GM23338 (cell line): Measurements from ENCODE around the gene RTP5. TPM values are rescaled to one million over a fixed set of nuclear protein-coding genes. Genes with fewer than 3 reads are reported as not detected.

Experiments
- ATAC-seq: fragments of 200-7000 bp; cut with Tn5 transposase; 3 replicates; pipeline ENCODE4 v1.9.1; 2020
- DNase-seq: peaks from one replicate; pipeline ENCODE4 v3.0.0-alpha.2; 2015; ENCODE audit warnings: low spot score
- H2AFZ ChIP-seq: fragments of 200-600 bp; sonication (generic); 2 replicates; pipeline ENCODE4 v1.8.0; 2016; ENCODE audit warnings: antibody characterized with exemption, mild to moderate bottlenecking, moderate library complexity
- H3F3A ChIP-seq: fragments of 200-600 bp; sonication (generic); replicated peaks from 2 replicates; pipeline ENCODE4 v1.8.0; 2017; ENCODE audit warnings: antibody characterized with exemption, mixed run types, low read depth
- H3K27ac ChIP-seq: fragments of 200-600 bp; sonication (generic); 2 replicates; pipeline ENCODE4 v1.6.1; 2016; ENCODE audit warnings: low read depth
- H3K27me3 ChIP-seq: fragments of 200-600 bp; sonication (generic); 2 replicates; pipeline ENCODE4 v1.8.0; 2016; ENCODE audit warnings: mild to moderate bottlenecking, mixed run types, moderate library complexity; ENCODE audit not compliant: insufficient read depth
- H3K36me3 ChIP-seq: fragments of 200-600 bp; sonication (generic); 2 replicates; pipeline ENCODE4 v1.8.0; 2016; ENCODE audit warnings: mild to moderate bottlenecking; ENCODE audit not compliant: insufficient read depth
- H3K4me1 ChIP-seq: fragments of 200-600 bp; sonication (generic); 2 replicates; pipeline ENCODE4 v1.8.0; 2016; ENCODE audit warnings: mild to moderate bottlenecking, moderate library complexity; ENCODE audit not compliant: insufficient read depth
- H3K4me2 ChIP-seq: fragments of 200-600 bp; sonication (generic); 2 replicates; pipeline ENCODE4 v1.7.1; 2017; ENCODE audit warnings: mixed run types
- H3K4me3 ChIP-seq: fragments of 200-600 bp; sonication (generic); 2 replicates; pipeline ENCODE4 v1.6.1; 2016; ENCODE audit warnings: mixed run types
- H3K79me2 ChIP-seq: fragments of 200-600 bp; sonication (generic); replicated peaks from 2 replicates; pipeline ENCODE4 v1.8.0; 2017; ENCODE audit warnings: mild to moderate bottlenecking; ENCODE audit not compliant: insufficient read depth
- H3K9me2 ChIP-seq: fragments of 200-600 bp; sonication (generic); 2 replicates; pipeline ENCODE4 v1.8.0; 2017; ENCODE audit not compliant: insufficient read depth
- H4K20me1 ChIP-seq: fragments of 200-600 bp; sonication (generic); replicated peaks from 2 replicates; pipeline ENCODE4 v1.8.0; 2017; ENCODE audit warnings: mild to moderate bottlenecking; ENCODE audit not compliant: insufficient read depth
- H3K27ac Mint-ChIP-seq: 2 replicates; pipeline ENCODE4 v1.8.0; 2020; ENCODE audit warnings: inconsistent platforms, mild to moderate bottlenecking, moderate library complexity, mixed read lengths
- H3K27me3 Mint-ChIP-seq: 3 replicates; pipeline ENCODE4 v1.8.0; 2022; ENCODE audit warnings: low read depth, mild to moderate bottlenecking, moderate library complexity, mixed read lengths, inconsistent platforms; ENCODE audit not compliant: insufficient read depth, poor library complexity
- H3K36me3 Mint-ChIP-seq: 3 replicates; pipeline ENCODE4 v1.8.0; 2021; ENCODE audit warnings: low read depth, mild to moderate bottlenecking, inconsistent platforms, moderate library complexity, mixed read lengths
- H3K4me1 Mint-ChIP-seq: 3 replicates; pipeline ENCODE4 v1.8.0; 2020; ENCODE audit warnings: mild to moderate bottlenecking, inconsistent platforms, mixed read lengths
- H3K4me3 Mint-ChIP-seq: 3 replicates; pipeline ENCODE4 v1.8.0; 2021; ENCODE audit warnings: moderate library complexity, mild to moderate bottlenecking, inconsistent platforms, mixed read lengths
- H3K9me3 Mint-ChIP-seq: 3 replicates; pipeline ENCODE4 v1.8.0; 2020; ENCODE audit warnings: moderate library complexity, mild to moderate bottlenecking, inconsistent platforms, mixed read lengths
- CREB1 ChIP-seq: fragments of 250-450 bp; sonication (Bioruptor Pico); IDR thresholded peaks from 2 replicates; pipeline ENCODE4 v1.5.0; 2020; ENCODE audit warnings: low read depth, mild to moderate bottlenecking, moderate library complexity
- EZH2phosphoT487 ChIP-seq: fragments of 200-600 bp; sonication (generic); IDR thresholded peaks from one replicate; pipeline ENCODE4 v1.8.1; 2018; ENCODE audit warnings: antibody characterized with exemption; ENCODE audit not compliant: unreplicated experiment
- JUNB ChIP-seq: IDR thresholded peaks from one replicate; pipeline ENCODE4 v1.6.1; 2016; ENCODE audit warnings: antibody characterized with exemption; ENCODE audit not compliant: unreplicated experiment
- ZNF462 ChIP-seq: fragments of 250-450 bp; sonication (Bioruptor Pico); IDR thresholded peaks from 2 replicates; pipeline ENCODE4 v1.5.0; 2020; ENCODE audit warnings: mild to moderate bottlenecking, moderate library complexity
- polyA plus RNA-seq: library from polyadenylated mRNA; unstranded; fragments of >200 nt; fragmentation: Nextera tagmentation; extraction: Ambion mirVana; gene quantifications from 2 replicates; pipeline ENCODE4 v1.2.1, GENCODE V29; 2016
- total RNA-seq: library from RNA; depleted of rRNA; stranded (reverse); fragments of >200 nt; shearing (Covaris generic); gene quantifications from 2 replicates; pipeline ENCODE4 v1.2.3, GENCODE V29; 2014
- TF ChIP-seq, protein P1 (sequence below): IDR thresholded peaks from one replicate; pipeline ENCODE4 v1.6.1; 2018; ENCODE audit warnings: antibody characterized with exemption; ENCODE audit not compliant: unreplicated experiment

Gene RTP5
- total and polyA plus RNA-seq, 2 experiments from 2014 or later, result not detected

DNA sequence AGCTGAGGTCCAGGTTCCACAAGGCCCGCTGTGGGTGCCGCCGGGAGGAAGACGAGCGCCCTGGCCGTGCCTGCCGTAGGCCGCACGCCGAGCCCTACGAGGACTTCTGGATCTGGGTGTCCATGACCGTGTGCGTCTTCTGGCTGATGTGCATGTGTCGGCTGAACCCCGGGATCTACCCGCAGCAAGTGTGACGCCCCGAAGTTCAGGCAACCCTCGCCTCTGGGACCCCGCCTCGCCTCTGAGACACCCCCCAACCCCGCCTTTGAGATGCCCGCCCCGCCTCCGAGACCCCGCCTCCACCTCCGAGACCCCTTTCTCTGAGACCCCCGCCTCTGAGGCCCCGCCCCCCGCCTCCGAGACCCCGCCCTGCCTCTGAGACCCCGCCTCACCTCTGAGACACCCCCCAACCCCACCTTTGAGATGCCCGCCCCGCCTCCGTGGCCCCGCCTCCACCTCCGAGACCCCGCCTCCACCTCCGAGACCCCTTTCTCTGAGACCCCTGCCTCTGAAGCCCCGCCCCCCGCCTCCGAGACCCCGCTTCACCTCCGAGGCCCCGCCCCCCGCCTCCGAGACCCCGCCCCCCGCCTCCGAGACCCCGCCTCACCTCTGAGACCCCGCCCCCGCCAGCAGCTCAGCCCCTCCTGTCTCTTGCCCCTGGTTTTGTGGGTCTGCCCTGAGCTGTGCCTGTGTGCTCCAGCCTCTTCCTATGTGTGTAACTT lies 3.7 kb downstream of the RTP5 start (continued):
- TF ChIP-seq ZNF462 (no peak), EZH2phosphoT487 (no peak)

DNA sequence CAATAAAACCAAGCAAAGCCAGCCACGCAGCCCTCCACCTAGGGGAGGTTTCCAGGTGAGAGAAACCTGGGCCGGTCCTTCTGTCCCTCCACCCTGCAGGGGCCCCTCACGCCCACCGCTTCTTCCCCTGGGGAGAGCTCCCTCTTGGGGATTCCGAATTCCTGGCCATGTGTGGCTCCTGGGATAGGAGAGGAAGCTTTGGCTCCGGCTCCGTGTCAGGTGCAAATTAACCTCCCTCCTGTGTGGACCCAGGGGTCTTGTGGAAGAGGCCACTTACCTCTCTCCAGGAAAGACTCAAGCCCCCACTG lies 4.2 kb downstream of the RTP5 start:
- no peaks in the 10 kb centered on the region; the same call in 1 of the 2 replicates for H3K4me1 ChIP-seq
- DNase-seq (no peak), ATAC-seq (no peak)
- H4K20me1 ChIP-seq, result no peaks in the 10 kb centered on the region
- no peak overlapping the region for H3K4me3 ChIP-seq
- Mint-ChIP-seq H3K27ac (no peak overlapping the region), H3K36me3 (peaks cover 10% of the 10 kb centered on the region; the same call in 2 of the 3 replicates), H3K4me1 (no peaks in the 10 kb centered on the region), H3K4me3 (no peak overlapping the region), H3K27me3 (peaks cover 15% of the 10 kb centered on the region), H3K9me3 (peaks cover 18% of the 10 kb centered on the region)
- H3K4me2 ChIP-seq, result no peak overlapping the region
- no peaks in the 10 kb centered on the region for H3K36me3 ChIP-seq
- H3K9me2 ChIP-seq, result no peaks in the 10 kb centered on the region
- no peak overlapping the region for H2AFZ ChIP-seq
- no peaks in the 10 kb centered on the region for H3K27me3 ChIP-seq
- H3K79me2 ChIP-seq, result no peaks in the 10 kb centered on the region
- TF ChIP-seq, protein P1, sequence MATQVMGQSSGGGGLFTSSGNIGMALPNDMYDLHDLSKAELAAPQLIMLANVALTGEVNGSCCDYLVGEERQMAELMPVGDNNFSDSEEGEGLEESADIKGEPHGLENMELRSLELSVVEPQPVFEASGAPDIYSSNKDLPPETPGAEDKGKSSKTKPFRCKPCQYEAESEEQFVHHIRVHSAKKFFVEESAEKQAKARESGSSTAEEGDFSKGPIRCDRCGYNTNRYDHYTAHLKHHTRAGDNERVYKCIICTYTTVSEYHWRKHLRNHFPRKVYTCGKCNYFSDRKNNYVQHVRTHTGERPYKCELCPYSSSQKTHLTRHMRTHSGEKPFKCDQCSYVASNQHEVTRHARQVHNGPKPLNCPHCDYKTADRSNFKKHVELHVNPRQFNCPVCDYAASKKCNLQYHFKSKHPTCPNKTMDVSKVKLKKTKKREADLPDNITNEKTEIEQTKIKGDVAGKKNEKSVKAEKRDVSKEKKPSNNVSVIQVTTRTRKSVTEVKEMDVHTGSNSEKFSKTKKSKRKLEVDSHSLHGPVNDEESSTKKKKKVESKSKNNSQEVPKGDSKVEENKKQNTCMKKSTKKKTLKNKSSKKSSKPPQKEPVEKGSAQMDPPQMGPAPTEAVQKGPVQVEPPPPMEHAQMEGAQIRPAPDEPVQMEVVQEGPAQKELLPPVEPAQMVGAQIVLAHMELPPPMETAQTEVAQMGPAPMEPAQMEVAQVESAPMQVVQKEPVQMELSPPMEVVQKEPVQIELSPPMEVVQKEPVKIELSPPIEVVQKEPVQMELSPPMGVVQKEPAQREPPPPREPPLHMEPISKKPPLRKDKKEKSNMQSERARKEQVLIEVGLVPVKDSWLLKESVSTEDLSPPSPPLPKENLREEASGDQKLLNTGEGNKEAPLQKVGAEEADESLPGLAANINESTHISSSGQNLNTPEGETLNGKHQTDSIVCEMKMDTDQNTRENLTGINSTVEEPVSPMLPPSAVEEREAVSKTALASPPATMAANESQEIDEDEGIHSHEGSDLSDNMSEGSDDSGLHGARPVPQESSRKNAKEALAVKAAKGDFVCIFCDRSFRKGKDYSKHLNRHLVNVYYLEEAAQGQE, result no peak
- TF ChIP-seq CREB1 (CRISPR knock-in tag) (no peak), JUNB (no peak), EZH2phosphoT487 (no peak), ZNF462 (no peak)
- no peak overlapping the region for H3K27ac ChIP-seq
- no peaks in the 10 kb centered on the region for H3F3A ChIP-seq
